ENCODE measurements around the gene VAPB.
A peak's percentile ranks its signal among the peaks of the same experiment; 100 is the strongest.

Gene VAPB

DNA sequence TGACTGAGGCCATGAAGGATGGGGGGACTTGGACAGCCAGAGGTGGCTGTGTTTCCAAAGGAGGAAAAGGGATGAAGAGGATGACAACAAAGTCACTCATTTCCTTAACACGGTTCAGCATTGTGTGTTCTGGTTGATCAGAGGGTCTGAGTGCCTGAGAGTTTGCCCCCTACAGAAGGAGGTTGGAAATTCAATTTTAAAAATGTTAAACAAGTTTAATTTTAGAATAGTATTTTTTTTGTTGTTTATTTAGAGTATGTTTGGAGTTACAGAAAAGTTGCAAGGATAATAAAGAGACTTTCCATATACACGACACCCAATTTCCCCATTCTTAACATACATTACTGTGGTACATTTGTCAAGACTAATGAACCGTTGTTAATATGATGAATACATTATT, 10.3 kb upstream of the VAPB start:
- no peak for DNase-seq

DNA sequence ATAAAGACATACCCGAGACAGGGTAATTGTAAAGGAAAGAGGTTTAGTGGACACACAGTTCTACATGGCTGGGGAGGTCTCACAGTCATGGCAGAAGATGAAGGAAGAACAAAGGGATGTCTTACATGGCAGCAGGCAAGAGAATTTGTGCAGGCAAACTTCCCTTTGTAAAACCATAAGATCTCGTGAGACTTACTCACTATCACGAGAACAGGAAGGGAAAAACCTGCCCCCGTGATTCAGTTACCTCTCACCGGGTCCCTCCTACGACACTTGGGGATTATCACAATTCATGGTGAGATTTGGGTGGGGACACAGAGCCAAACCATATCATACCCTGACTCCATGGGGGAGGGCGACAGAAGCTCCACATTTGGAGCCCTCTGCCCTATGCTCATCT, 7.4 kb upstream of the VAPB start:
- DNase-seq: no peak

DNA sequence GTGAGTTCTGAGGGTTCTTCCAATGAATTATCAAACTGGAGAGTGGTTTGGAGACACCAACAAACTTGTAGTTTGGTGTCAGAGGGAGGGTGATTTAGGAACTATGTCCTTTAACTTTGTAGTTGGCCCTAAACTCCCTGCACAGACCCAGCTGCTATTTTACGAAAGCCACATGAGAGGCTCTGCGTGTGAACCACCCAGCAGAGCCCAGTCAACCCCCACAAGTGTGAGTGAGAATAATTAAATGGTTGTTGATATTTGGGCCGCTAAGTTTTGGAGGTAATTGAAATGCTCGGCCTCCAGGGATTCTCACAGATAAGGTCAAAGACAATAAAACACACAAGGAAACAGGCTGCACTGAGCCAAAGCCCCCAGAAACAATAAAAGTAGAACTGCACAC, 6.9 kb upstream of the VAPB start:
- no peak for DNase-seq

GRCh38 chr20:58384821-58385220, 4.2 kb upstream of the VAPB start:
- no peak for DNase-seq

DNA sequence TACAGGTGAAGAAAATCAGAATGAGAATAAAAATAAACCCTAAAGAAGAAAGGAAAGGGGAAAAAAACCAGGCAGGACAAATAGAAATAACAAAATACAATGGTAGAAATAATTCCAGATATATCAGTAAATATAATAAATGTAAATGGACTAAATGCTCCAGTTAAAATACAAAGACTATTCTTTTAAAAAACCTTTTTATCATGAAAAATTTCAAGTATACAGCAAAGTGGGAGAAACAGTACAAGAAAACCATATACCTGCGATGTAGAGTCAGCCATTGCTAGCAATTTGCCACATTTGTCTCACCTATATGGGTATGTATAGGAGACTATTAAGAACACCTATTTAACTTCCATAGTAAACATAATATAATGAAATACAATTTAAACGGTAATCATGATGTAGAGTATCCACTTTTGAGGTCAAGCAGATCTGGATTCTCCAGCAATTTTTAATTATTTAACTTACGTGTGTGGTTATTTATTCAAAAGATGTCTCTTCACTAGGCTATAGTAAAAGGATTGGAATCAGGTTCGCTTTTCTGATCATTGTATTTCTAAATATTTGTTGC, 914 bp upstream of the VAPB start:
- no peak for DNase-seq

DNA sequence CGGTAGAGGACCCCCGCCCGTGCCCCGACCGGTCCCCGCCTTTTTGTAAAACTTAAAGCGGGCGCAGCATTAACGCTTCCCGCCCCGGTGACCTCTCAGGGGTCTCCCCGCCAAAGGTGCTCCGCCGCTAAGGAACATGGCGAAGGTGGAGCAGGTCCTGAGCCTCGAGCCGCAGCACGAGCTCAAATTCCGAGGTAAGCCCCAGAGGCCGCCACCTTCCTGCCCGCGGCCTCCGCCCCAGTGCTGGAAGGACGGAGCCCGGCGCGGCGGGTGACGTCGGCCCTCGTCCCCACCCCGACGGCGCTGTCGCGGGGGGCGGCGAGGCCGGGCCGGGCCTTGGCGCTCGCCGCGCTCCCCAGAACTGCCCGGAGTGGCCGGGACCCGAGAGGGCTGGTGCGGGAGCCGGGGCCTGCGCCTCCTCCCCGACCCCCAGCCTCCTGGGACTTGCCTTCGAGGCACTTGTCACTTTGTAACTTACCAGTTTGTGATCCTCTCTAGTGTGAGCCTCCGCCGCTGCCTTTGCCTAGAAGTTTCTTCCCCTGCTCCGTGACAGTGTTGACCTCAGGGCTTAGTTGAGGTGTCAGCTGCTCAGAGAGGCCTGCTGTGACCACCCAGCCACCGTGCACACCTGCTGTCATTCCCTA, 417 bp downstream of the VAPB start:
- peak; percentile 25 to 39 for DNase-seq

DNA sequence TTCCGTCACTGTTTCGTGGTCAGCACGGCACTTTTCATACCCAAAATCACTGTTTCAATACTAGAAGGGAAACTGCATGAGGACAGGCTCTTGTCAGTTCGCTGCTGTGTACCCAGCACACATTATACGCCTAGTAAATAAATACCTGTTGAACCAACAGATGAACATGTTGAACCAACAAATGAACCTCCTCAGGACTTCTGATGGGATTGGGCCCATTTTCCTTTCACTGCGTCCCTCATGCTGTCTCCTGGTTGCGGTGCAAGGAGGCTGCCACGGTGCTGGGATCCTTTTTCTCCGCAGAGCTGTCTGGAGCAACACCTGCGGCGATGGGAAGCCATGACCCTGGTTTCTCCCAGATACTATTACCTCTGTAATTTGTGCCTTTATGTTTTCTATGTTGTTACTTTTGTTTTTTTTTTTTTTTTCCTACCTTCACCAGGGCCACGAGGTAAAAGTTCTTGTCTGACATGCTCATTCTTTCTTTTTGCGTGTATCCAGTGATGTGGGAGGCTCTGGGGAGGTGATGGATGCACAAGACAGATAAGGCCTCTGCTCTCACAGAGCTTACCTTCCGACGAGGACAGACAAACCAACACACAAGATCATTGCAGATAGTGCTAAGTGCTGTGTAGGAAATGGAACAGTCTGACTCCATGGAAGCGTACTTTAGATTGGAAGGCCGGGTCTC, 1.1 kb downstream of the VAPB start:
- DNase-seq: no peak

GRCh38 chr20:58390659-58391035, 1.6 kb downstream of the VAPB start:
- no peak for DNase-seq

DNA sequence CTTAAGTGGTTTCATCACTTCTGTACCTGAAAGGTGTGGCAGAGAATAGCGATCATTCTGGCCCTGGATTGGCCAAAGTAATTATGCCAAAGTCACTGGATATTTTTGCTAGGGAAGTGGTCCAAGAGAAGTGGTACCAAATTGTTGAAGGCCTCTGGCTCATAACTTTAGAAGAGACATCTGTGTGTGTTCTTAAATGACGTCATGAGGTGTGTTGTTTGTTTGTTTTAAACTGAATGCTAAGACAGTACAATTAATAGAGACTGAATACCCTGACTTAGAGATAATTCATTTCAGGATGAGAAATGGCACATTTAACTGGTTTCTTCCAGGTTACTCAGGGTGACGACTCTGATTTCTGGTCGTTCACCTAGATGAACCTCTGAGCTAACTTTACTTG, 3.3 kb downstream of the VAPB start:
- no peak for DNase-seq

- no peak for DNase-seq
Observed at GRCh38 chr20:58393299-58393698, 4.3 kb downstream of the VAPB start.

GRCh38 chr20:58394801-58395200, 5.8 kb downstream of the VAPB start:
- DNase-seq: no peak

DNA sequence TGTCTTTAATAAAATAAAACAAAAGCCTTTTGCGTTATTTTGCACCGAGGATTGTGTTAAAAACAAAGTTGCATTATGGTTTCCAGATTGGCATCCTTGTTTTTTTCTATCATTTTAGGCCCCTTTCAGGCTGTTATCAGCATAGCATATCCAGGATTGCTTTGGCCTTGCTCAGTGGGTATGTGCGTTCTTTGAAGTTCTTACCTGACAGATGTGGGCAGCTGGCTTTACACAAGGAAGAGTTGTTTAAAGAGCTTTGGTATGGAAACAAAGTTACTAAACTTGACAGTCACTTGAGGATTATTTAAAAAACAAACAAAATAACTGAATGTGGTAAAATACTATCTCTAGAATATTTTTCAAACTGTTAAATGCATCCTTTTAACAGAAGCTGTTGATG, 6.6 kb downstream of the VAPB start:
- no peak for DNase-seq

- no peak for DNase-seq
Observed at GRCh38 chr20:58397429-58397828, 8.4 kb downstream of the VAPB start.

GRCh38 chr20:58398254-58398653, 9.2 kb downstream of the VAPB start:
- no peak for DNase-seq

DNA sequence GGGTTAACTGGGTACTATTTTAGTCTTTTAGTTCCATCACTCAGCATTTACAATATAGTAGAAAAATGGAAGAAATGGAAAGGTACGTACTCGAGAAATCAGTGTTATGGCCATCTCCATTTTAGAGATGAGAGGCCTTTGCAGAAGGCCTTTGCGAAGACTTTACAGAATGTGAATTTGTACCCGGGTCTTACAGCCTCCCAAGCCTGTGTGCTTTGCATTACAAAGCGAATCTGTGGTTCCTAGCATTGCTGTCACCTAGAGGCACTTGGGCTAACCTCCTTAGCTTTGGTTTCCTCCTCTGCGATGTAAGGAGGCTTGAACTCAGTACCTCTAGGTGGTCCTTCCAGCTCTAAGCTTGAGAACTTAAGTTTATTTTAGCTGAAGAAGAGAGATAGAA, 10.9 kb downstream of the VAPB start:
- no peak for DNase-seq

DNA sequence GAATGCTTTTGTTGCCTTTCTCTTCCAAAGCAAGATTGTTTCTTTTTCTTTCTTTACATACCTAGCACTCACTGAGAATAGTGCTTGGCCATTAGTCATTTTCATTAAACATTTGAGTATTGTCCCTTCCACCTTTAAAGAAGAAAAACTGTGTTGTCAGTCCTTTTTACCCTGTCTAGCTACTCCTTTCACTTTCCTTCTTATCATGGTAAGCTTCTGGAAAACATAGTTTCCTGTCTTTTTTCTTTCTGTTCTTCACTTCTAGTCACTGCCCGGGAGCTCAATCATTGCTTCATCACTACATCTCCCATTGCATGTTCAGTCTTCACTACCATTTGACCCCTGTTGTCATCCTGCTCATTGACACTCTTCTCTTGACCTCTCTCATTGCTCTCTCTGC, 12.1 kb downstream of the VAPB start:
- no peak for DNase-seq

DNA sequence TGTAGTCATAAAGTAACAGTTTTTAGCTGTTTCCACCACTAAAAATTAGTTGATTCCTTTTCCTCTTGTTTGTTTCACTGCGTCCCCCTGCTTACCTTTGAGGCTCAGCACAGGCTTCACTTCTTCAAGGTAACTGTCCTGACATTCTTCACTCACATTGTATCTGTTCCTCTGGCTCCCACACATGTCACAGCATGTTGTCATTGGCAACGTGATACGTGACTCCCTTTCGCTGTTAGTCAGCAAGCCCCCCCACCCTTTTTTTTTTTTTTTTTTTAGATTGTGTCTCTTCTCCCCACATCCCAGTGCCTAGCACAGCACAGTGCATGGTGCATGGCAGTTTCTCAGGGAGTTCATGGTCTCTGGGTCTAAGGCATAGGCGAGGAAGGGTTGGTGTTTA, 13.3 kb downstream of the VAPB start:
- no peak for DNase-seq

GRCh38 chr20:58402827-58403226, 13.8 kb downstream of the VAPB start:
- DNase-seq: no peak

DNA sequence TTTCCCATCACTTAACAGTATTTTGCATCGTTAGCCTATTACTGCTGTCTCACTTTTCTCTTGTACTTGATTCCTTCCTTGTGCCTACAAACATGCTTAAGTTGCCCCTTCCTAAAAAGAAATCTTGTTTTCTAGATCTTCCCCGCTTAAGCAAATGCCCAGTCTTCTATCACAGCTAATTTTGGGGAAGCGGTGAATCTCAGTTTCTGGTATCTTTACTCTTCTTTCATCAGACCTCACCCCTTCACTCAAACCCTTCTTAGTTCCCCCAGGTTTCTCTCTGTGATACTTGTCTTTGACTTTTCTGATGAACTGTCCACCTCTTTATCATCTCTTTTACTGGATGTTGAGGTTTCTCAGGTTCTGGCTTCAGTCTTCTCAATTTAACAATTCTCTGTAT, 14.2 kb downstream of the VAPB start:
- DNase-seq: no peak

DNA sequence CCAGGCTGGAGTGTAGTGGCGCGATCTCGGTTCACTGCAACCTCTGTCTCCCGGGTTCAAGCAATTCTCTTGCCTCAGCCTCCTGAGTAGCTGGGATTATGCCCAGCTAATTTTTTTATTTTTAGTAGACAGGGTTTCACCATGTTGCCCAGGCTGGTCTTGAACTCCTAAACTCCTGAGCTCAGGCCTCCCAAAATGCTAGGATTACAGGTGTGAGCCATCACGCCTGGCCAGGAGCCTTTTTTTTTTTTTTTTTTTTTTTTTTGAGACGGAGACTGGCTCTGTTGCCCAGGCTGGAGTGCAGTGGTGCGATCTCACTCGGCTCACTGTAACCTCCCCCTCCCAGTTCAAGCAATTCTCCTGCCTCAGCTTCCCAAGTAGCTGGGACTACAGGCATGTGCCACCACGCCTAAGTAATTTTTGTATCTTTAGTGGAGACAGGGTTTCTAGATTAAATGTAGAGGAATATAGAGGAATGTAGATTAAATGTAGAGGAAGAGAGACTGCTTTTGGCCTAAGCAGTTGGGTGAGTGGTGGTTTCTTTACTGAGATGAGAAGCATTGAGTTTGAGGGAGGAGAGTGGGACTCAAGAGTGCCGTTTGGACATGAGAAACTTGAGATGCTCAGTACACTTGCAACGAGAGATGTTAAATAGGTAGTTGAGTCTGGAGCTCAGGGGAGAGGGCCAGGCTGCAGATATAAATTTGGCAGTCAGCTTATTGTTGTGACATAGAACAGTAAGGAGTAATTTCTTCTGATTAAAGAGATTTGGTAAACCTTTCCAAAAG, 16.7 kb downstream of the VAPB start:
- DNase-seq: no peak

DNA sequence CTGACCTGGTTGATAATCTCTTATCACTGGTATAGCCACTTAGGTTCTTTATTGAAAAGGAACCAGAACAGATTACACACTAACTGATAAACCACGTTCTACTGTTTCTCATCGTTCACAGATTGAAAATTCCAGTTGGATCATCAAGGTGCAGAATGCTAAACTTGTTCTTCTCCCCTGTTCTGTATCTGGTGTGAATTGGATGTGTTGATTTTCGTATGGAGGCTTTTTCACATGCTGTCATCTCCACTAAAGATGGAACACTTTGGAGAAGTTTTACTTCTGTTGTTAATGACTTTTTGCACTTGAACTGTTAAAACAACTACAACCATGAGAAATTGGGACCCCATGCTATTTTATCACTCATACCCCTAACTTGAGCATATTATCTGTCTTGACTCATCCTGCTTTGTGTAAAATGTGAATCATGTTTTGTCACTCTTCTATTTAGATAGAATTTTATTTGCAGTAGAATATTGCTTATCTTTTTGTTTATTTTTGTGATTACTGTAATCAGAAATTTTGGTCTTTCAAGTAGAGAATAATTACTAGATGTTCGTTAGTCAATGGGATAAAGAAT, 17.5 kb downstream of the VAPB start:
- DNase-seq: no peak

- DNase-seq: no peak
Observed at GRCh38 chr20:58407201-58407873, 18.3 kb downstream of the VAPB start.

DNA sequence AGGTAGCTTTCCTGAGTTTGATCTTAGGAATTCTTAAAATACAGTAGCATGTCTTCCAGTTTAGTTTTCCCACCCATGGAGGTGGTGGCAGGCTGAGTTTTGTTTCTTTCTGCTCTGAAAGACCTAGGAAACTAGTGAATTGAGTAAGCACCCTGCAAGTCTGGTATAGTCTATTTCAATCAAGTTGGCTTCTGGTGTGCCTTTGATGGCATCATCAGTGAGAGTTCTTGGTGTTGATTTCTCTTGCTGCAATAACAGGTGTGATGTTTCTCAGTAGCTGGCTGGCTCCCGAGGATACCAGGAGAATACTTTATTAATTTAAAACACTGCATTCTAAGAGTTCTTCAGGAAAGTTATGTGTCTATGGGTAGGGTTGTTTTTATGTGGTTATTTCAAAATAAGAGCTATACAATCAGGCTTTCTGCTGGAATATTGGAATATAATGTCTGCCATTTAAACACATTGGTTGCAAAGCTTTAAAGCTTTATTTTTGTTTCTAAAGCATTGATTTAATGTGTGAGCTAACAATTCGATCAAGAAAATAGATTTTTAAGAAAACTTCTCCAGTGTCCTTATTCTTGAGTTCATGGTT, 19.0 kb downstream of the VAPB start:
- DNase-seq: no peak

Data from NCI-H2081 (cell line).